Retina (tissue), 1 donor: ENCODE data around the gene RAB3C.

Source experiments
- DNase-seq: peaks from one replicate; pipeline ENCODE4 v3.0.0-alpha.2; 2016

The RAB3C gene

GRCh38 chr5:58778888-58779287 lies 196.0 kb downstream of the RAB3C start:
- no peak for DNase-seq

- no peak for DNase-seq
Observed at GRCh38 chr5:58786035-58786434, 203.2 kb downstream of the RAB3C start.

- no peak for DNase-seq
Observed at GRCh38 chr5:58786711-58787303, 203.9 kb downstream of the RAB3C start.

GRCh38 chr5:58787987-58788386 lies 205.1 kb downstream of the RAB3C start:
- no peak for DNase-seq

- DNase-seq = no peak
Observed at GRCh38 chr5:58793888-58794657, 211.2 kb downstream of the RAB3C start.

GRCh38 chr5:58794875-58795274 lies 212.0 kb downstream of the RAB3C start:
- DNase-seq = no peak

- DNase-seq = no peak
Observed at GRCh38 chr5:58795327-58795726, 212.5 kb downstream of the RAB3C start.

GRCh38 chr5:58797021-58797420 lies 214.1 kb downstream of the RAB3C start:
- no peak for DNase-seq

- no peak for DNase-seq
Observed at GRCh38 chr5:58800356-58800755, 217.5 kb downstream of the RAB3C start.

GRCh38 chr5:58800861-58801540 lies 218.1 kb downstream of the RAB3C start:
- no peak for DNase-seq

- DNase-seq = no peak
Observed at GRCh38 chr5:58803056-58803455, 220.2 kb downstream of the RAB3C start.

GRCh38 chr5:58804291-58804690 lies 221.4 kb downstream of the RAB3C start:
- peak; percentile 22 for DNase-seq

GRCh38 chr5:58810086-58810485 lies 227.2 kb downstream of the RAB3C start:
- DNase-seq = no peak

- no peak for DNase-seq
Observed at GRCh38 chr5:58813855-58814254, 231.0 kb downstream of the RAB3C start.

- no peak for DNase-seq
Observed at GRCh38 chr5:58816181-58816731, 233.4 kb downstream of the RAB3C start.

GRCh38 chr5:58818465-58818864 lies 235.6 kb downstream of the RAB3C start:
- DNase-seq = peak; percentile 36

GRCh38 chr5:58825441-58825840 lies 242.6 kb downstream of the RAB3C start:
- no peak for DNase-seq

GRCh38 chr5:58825899-58826298 lies 243.0 kb downstream of the RAB3C start:
- DNase-seq = no peak

GRCh38 chr5:58827463-58827862 lies 244.6 kb downstream of the RAB3C start:
- DNase-seq = peak; percentile 32

GRCh38 chr5:58828258-58828657 lies 245.4 kb downstream of the RAB3C start:
- peak; percentile 34 for DNase-seq

- DNase-seq = no peak
Observed at GRCh38 chr5:58834242-58835225, 251.7 kb downstream of the RAB3C start.

GRCh38 chr5:58836351-58836750 lies 253.5 kb downstream of the RAB3C start:
- DNase-seq = no peak

GRCh38 chr5:58838729-58839128 lies 255.9 kb downstream of the RAB3C start:
- DNase-seq = no peak
